Globus pallidus (tissue), 1 donor: ENCODE measurements around the gene ASCC1.
A peak's percentile ranks its signal among the peaks of the same experiment; 100 is the strongest.
"Not testable (repeated sequence)": the region's sequence is repeated elsewhere in the genome, so short reads cannot be mapped to it uniquely, and the experiment has no call there.

Experiments
- DNase-seq: peaks from one replicate; pipeline ENCODE4 v3.0.0-alpha.2; 2015; ENCODE audit warnings: low spot score

ASCC1 gene

GRCh38 chr10:72248468-72249151 lies 32.5 kb upstream of the ASCC1 start:
- DNase-seq: peak; percentile 84

GRCh38 chr10:72245949-72246525 lies 30.0 kb upstream of the ASCC1 start:
- DNase-seq: no peak

- no peak for DNase-seq
These were observed 28.5 kb upstream of the ASCC1 start for GRCh38 chr10:72244573-72245038.

- DNase-seq: no peak
These were observed 27.9 kb upstream of the ASCC1 start for GRCh38 chr10:72243822-72244437.

GRCh38 chr10:72242675-72243074 lies 26.6 kb upstream of the ASCC1 start:
- peak; percentile 51 for DNase-seq

- no peak for DNase-seq
These were observed 25.7 kb upstream of the ASCC1 start for GRCh38 chr10:72241691-72242252.

GRCh38 chr10:72240371-72240770 lies 24.3 kb upstream of the ASCC1 start:
- DNase-seq: no peak

GRCh38 chr10:72239409-72239808 lies 23.3 kb upstream of the ASCC1 start:
- no peak for DNase-seq

- no peak for DNase-seq
These were observed 22.5 kb upstream of the ASCC1 start for GRCh38 chr10:72238392-72239175.

GRCh38 chr10:72235544-72236279 lies 19.6 kb upstream of the ASCC1 start:
- no peak for DNase-seq

GRCh38 chr10:72234560-72235095 lies 18.6 kb upstream of the ASCC1 start:
- no peak for DNase-seq

GRCh38 chr10:72233621-72234020 lies 17.5 kb upstream of the ASCC1 start:
- no peak for DNase-seq

- no peak for DNase-seq
These were observed 13.5 kb upstream of the ASCC1 start for GRCh38 chr10:72229261-72230251.

- no peak for DNase-seq
These were observed 12.3 kb upstream of the ASCC1 start for GRCh38 chr10:72228318-72228751.

GRCh38 chr10:72227826-72228225 lies 11.8 kb upstream of the ASCC1 start:
- no peak for DNase-seq

GRCh38 chr10:72226418-72227027 lies 10.4 kb upstream of the ASCC1 start:
- DNase-seq: no peak

GRCh38 chr10:72224191-72224590 lies 8.1 kb upstream of the ASCC1 start:
- DNase-seq: not testable (repeated sequence)

GRCh38 chr10:72223743-72224101 lies 7.6 kb upstream of the ASCC1 start:
- no peak for DNase-seq

- no peak for DNase-seq
These were observed 5.2 kb upstream of the ASCC1 start for GRCh38 chr10:72221278-72221677.

GRCh38 chr10:72220637-72221036 lies 4.6 kb upstream of the ASCC1 start:
- DNase-seq: no peak
